ENCODE results near the gene SPATA16. TPM values are rescaled to one million over a fixed set of nuclear protein-coding genes. Genes with fewer than 3 reads are reported as not detected.

Gene SPATA16
- total RNA-seq, 4 donors from 2014 or later = not detected

- 75% methylated on average over 3 of the region's 3 CpGs for WGBS
- no peaks in the 10 kb centered on the region for H3K27me3 ChIP-seq
These were observed 149.5 kb downstream of the SPATA16 start for GRCh38 chr3:172991424-172991996.

DNA sequence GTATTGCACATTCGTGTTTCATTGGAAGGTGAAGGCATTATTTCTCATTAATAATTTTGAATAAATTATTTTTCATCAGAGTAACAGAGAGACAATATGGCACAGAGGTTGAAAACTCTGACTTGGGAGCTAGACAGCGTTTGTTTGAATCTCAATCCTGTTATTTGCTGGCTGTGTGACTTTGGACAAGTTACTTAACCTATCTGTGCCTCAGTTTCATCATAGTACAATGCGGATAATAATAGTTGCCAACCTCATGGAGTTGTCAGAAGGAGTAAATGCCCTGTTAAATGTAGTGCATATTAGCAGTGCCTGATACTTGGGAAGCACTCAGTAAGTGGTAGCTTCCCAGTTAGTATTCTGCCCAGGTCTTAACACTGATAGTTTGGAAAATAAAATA, 151.7 kb downstream of the SPATA16 start:
- Histone ChIP-seq H3K4me3 (no peak overlapping the region), H3K36me3 (no peaks in the 10 kb centered on the region), H3K4me1 (no peaks in the 10 kb centered on the region), H3K27me3 (no peaks in the 10 kb centered on the region), H3K9me3 (no peaks in the 10 kb centered on the region), H3K27ac (no peak overlapping the region)
- DNase-seq (ENCODE audit: low spot score in 2 of 2) = no peak
- no peak for TF ChIP-seq POLR2AphosphoS5 (IDR thresholded peaks at IDR 0.05)
- no peak for TF ChIP-seq POLR2A (IDR thresholded peaks at IDR 0.05)
- TF ChIP-seq EP300 (IDR thresholded peaks at IDR 0.05) = no peak
- TF ChIP-seq, protein P1, sequence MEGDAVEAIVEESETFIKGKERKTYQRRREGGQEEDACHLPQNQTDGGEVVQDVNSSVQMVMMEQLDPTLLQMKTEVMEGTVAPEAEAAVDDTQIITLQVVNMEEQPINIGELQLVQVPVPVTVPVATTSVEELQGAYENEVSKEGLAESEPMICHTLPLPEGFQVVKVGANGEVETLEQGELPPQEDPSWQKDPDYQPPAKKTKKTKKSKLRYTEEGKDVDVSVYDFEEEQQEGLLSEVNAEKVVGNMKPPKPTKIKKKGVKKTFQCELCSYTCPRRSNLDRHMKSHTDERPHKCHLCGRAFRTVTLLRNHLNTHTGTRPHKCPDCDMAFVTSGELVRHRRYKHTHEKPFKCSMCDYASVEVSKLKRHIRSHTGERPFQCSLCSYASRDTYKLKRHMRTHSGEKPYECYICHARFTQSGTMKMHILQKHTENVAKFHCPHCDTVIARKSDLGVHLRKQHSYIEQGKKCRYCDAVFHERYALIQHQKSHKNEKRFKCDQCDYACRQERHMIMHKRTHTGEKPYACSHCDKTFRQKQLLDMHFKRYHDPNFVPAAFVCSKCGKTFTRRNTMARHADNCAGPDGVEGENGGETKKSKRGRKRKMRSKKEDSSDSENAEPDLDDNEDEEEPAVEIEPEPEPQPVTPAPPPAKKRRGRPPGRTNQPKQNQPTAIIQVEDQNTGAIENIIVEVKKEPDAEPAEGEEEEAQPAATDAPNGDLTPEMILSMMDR (IDR thresholded peaks at IDR 0.05) = no peak
- WGBS = 91% methylated on average over 3 of the region's 3 CpGs

More at GRCh38 chr3:172991424-172991996, 149.5 kb downstream of the SPATA16 start:
- H3K27ac ChIP-seq = no peak overlapping the region
- H3K36me3 ChIP-seq = no peaks in the 10 kb centered on the region
- H3K4me3 ChIP-seq = no peak overlapping the region
- H3K4me1 ChIP-seq = no peaks in the 10 kb centered on the region
- no peak for DNase-seq (ENCODE audit: low spot score in 2 of 2)
- TF ChIP-seq POLR2A (IDR thresholded peaks at IDR 0.05) (no peak), EP300 (IDR thresholded peaks at IDR 0.05) (no peak), POLR2AphosphoS5 (IDR thresholded peaks at IDR 0.05) (no peak)
- TF ChIP-seq, protein P1 (IDR thresholded peaks at IDR 0.05) = no peak
- H3K9me3 ChIP-seq = no peaks in the 10 kb centered on the region

DNA sequence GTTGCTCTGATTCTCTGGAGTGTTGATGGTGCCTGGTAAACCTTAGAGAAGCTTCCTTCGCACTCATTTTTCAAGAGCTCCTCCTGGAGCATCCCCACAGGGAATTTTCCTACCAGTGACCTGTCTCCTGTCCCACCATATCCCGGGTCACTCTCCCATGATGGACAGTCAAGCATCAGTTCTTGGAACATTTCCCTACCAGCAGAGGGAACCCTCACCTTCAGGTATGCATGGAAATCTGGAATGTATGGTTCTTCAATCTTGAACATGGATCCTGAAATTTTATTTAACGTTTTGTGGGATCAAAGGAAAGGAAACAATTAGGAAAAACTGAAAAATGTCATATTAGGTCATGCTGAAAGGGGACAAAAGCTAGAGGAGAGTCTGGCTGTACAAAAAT, 153.8 kb downstream of the SPATA16 start:
- no peak overlapping the region for H3K27ac ChIP-seq
- H3K4me3 ChIP-seq = no peak overlapping the region
- no peak for TF ChIP-seq EP300 (IDR thresholded peaks at IDR 0.05)
- TF ChIP-seq POLR2A (IDR thresholded peaks at IDR 0.05) = no peak
- TF ChIP-seq, protein P1 (IDR thresholded peaks at IDR 0.05) = no peak
- no peak for TF ChIP-seq POLR2AphosphoS5 (IDR thresholded peaks at IDR 0.05)
- H3K9me3 ChIP-seq = no peaks in the 10 kb centered on the region
- H3K36me3 ChIP-seq = no peaks in the 10 kb centered on the region
- no peaks in the 10 kb centered on the region for H3K27me3 ChIP-seq
- WGBS = 61% methylated on average over 3 of the region's 3 CpGs
- H3K4me1 ChIP-seq = no peaks in the 10 kb centered on the region
- DNase-seq (ENCODE audit: low spot score in 2 of 2) = no peak

GRCh38 chr3:172984914-172985313, 156.1 kb downstream of the SPATA16 start:
- H3K4me3 ChIP-seq = no peak overlapping the region
- no peaks in the 10 kb centered on the region for H3K9me3 ChIP-seq
- H3K4me1 ChIP-seq = no peaks in the 10 kb centered on the region
- WGBS = 75% methylated on average over 1 of the region's 1 CpG
- H3K27ac ChIP-seq = no peak overlapping the region
- no peaks in the 10 kb centered on the region for H3K36me3 ChIP-seq
- no peaks in the 10 kb centered on the region for H3K27me3 ChIP-seq
- DNase-seq (ENCODE audit: low spot score in 2 of 2) = no peak
- TF ChIP-seq POLR2A (IDR thresholded peaks at IDR 0.05) (no peak), POLR2AphosphoS5 (IDR thresholded peaks at IDR 0.05) (no peak), EP300 (IDR thresholded peaks at IDR 0.05) (no peak)
- TF ChIP-seq, protein P1 (IDR thresholded peaks at IDR 0.05) = no peak

GRCh38 chr3:172982736-172983364, 158.2 kb downstream of the SPATA16 start:
- no peaks in the 10 kb centered on the region for H3K4me1 ChIP-seq
- TF ChIP-seq POLR2AphosphoS5 (IDR thresholded peaks at IDR 0.05) = no peak
- TF ChIP-seq POLR2A (IDR thresholded peaks at IDR 0.05) = no peak
- no peak for TF ChIP-seq EP300 (IDR thresholded peaks at IDR 0.05)
- TF ChIP-seq, protein P1 (IDR thresholded peaks at IDR 0.05) = no peak
- 59% methylated on average over 3 of the region's 3 CpGs for WGBS
- peaks cover 3% of the 10 kb centered on the region for H3K9me3 ChIP-seq
- no peaks in the 10 kb centered on the region for H3K27me3 ChIP-seq
- H3K36me3 ChIP-seq = no peaks in the 10 kb centered on the region
- H3K27ac ChIP-seq = no peak overlapping the region
- H3K4me3 ChIP-seq = no peak overlapping the region
- no peak for DNase-seq (ENCODE audit: low spot score in 2 of 2)

Measured in suprapubic skin (tissue), 4 donors.